SU-DHL-6 (cell line): ENCODE data around the gene NSMF.

ENCODE experiments used
- CTCF ChIP-seq: fragments of 200-600 bp; sonication (generic); IDR thresholded peaks from one replicate; pipeline ENCODE4 v1.5.1; 2017; ENCODE audit warnings: antibody characterized with exemption, mild to moderate bottlenecking, low read length, moderate library complexity; ENCODE audit not compliant: insufficient read depth, poor library complexity, severe bottlenecking
- EZH2phosphoT487 ChIP-seq: fragments of 200-600 bp; sonication (generic), shearing (Covaris generic); conservative IDR thresholded peaks from 2 replicates; pipeline ENCODE4 v1.6.1; 2018; ENCODE audit warnings: mild to moderate bottlenecking, antibody characterized with exemption, low read length, moderate library complexity, mixed read lengths

- TF ChIP-seq CTCF (no peak), EZH2phosphoT487 (no peak)
Observed at GRCh38 chr9:137428841-137429545, 30.1 kb downstream of the NSMF start.
